Caco-2 (cell line): Measurements from ENCODE around the gene CXCR5. TPM values are rescaled to one million over a fixed set of nuclear protein-coding genes. Genes with fewer than 3 reads are reported as not detected.
"Not testable (repeated sequence)": the region's sequence is repeated elsewhere in the genome, so short reads cannot be mapped to it uniquely, and the experiment has no call there.

Experiments used
- BruUV-seq: library from RNA; stranded (reverse); fragments of 400-500 nt; replicated peaks from 2 replicates; lab custom pipeline; 2021; lab: Mats Ljungman, UMichigan
- CTCF ChIA-PET: fragments of 300-600 bp; sonication (Branson Sonifier 250); formaldehyde crosslinking; loops from one replicate; lab custom pipeline; 2022; ENCODE audit warnings: antibody characterized with exemption; lab: Charles Lee
- POLR2A ChIA-PET: fragments of 300-600 bp; sonication (Branson Sonifier 250); formaldehyde crosslinking; loops from one replicate; lab custom pipeline; 2022; ENCODE audit warnings: antibody characterized with exemption; lab: Charles Lee
- DNase-seq, 2 experiments: peaks; one replicate each; pipeline versions ENCODE4 v3.0.0 to v3.0.0-alpha.2; 2020 to 2022
- H3K27me3 ChIP-seq: replicated peaks from 2 replicates; pipeline ENCODE4 v1.6.0; 2011; ENCODE audit warnings: low read length; ENCODE audit not compliant: control insufficient read depth, insufficient read depth
- H3K36me3 ChIP-seq: 2 replicates; pipeline ENCODE4 v1.5.1; 2011; ENCODE audit warnings: low read length; ENCODE audit not compliant: control insufficient read depth, insufficient read depth
- H3K4me1 ChIP-seq: fragments of 250-450 bp; sonication (Bioruptor Pico); 2 replicates; pipeline ENCODE4 v1.5.1; 2020; ENCODE audit warnings: mild to moderate bottlenecking
- H3K4me3 ChIP-seq: 2 replicates; pipeline ENCODE4 v1.5.1; 2011; ENCODE audit warnings: low read depth, mild to moderate bottlenecking, control low read depth, low read length
- H3K9me3 ChIP-seq: fragments of 250-450 bp; sonication (Bioruptor Pico); 2 replicates; pipeline ENCODE4 v1.5.1; 2020; ENCODE audit warnings: mild to moderate bottlenecking, moderate library complexity
- H3K27ac Mint-ChIP-seq: one replicate; pipeline ENCODE4 v1.8.0; 2022; ENCODE audit warnings: mixed read lengths; ENCODE audit not compliant: unreplicated experiment
- H3K27me3 Mint-ChIP-seq: one replicate; pipeline ENCODE4 v1.8.0; 2022; ENCODE audit warnings: mixed read lengths; ENCODE audit not compliant: insufficient read depth, unreplicated experiment
- H3K36me3 Mint-ChIP-seq: one replicate; pipeline ENCODE4 v1.8.0; 2022; ENCODE audit warnings: mild to moderate bottlenecking, mixed read lengths; ENCODE audit not compliant: insufficient read depth, unreplicated experiment
- H3K4me1 Mint-ChIP-seq: one replicate; pipeline ENCODE4 v1.8.0; 2022; ENCODE audit warnings: low read depth, mixed read lengths; ENCODE audit not compliant: unreplicated experiment
- H3K4me3 Mint-ChIP-seq: one replicate; pipeline ENCODE4 v1.8.0; 2022; ENCODE audit warnings: mild to moderate bottlenecking, moderate library complexity, mixed read lengths; ENCODE audit not compliant: unreplicated experiment
- H3K9me3 Mint-ChIP-seq: one replicate; pipeline ENCODE4 v1.8.0; 2022; ENCODE audit warnings: mixed read lengths; ENCODE audit not compliant: unreplicated experiment
- intact Hi-C: fragments of 100-400 bp; cut with micrococcal nuclease; formaldehyde crosslinking; loops from one replicate; pipeline ENCODE4 v1.10.0; 2022; ENCODE audit not compliant: unreplicated experiment
- total RNA-seq: library from RNA; stranded (reverse); gene quantifications from 2 replicates; pipeline ENCODE4 v1.2.3, GENCODE V29; 2022
- TF ChIP-seq, protein P1 (sequence below), 2 experiments: fragments of 200-600 bp in 1 of 2; IDR thresholded peaks; 1 replicate in 1 of 2; 2 replicates in 1 of 2; pipeline versions ENCODE4 v1.5.1 to v1.8.0; 2011 to 2022; ENCODE audit warnings: antibody characterized with exemption in 1 of 2, control low read depth in 1 of 2, inconsistent platforms in 1 of 2, low read depth in 1 of 2, low read length in 1 of 2, mild to moderate bottlenecking in 1 of 2, moderate library complexity in 1 of 2; ENCODE audit not compliant: insufficient read depth in 1 of 2, severe bottlenecking in 1 of 2, unreplicated experiment in 1 of 2

CXCR5 gene
- total RNA-seq, 1 experiment from 2014 or later: not detected

- Histone ChIP-seq H3K9me3 (no peaks in the 10 kb centered on the region), H3K27me3 (no peaks in the 10 kb centered on the region), H3K36me3 (no peaks in the 10 kb centered on the region; the same call in 1 of the 2 replicates), H3K4me1 (no peaks in the 10 kb centered on the region), H3K4me3 (no peak overlapping the region)
- intact Hi-C loops: no loop called here
- BruUV-seq: no TSS peak
- Mint-ChIP-seq H3K4me1 (peaks cover 12% of the 10 kb centered on the region), H3K27me3 (no peaks in the 10 kb centered on the region), H3K27ac (no peak overlapping the region), H3K4me3 (no peak overlapping the region), H3K36me3 (no peaks in the 10 kb centered on the region), H3K9me3 (no peaks in the 10 kb centered on the region)
- ChIA-PET POLR2A (no interaction called here), CTCF (interaction anchor here (0.6 kb wide), 1 partner anchor 10 kb away, joined by 4 read pairs; no protein-coding TSS in a partner anchor)
- no peak for DNase-seq
- TF ChIP-seq, protein P1, sequence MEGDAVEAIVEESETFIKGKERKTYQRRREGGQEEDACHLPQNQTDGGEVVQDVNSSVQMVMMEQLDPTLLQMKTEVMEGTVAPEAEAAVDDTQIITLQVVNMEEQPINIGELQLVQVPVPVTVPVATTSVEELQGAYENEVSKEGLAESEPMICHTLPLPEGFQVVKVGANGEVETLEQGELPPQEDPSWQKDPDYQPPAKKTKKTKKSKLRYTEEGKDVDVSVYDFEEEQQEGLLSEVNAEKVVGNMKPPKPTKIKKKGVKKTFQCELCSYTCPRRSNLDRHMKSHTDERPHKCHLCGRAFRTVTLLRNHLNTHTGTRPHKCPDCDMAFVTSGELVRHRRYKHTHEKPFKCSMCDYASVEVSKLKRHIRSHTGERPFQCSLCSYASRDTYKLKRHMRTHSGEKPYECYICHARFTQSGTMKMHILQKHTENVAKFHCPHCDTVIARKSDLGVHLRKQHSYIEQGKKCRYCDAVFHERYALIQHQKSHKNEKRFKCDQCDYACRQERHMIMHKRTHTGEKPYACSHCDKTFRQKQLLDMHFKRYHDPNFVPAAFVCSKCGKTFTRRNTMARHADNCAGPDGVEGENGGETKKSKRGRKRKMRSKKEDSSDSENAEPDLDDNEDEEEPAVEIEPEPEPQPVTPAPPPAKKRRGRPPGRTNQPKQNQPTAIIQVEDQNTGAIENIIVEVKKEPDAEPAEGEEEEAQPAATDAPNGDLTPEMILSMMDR (IDR thresholded peaks at IDR 0.05; ENCODE audit: insufficient read depth in 1 of 2, low read depth in 1 of 2, low read length in 1 of 2, severe bottlenecking in 1 of 2, unreplicated experiment in 1 of 2): no peak
Observed at GRCh38 chr11:118838905-118839553, 44.7 kb upstream of the CXCR5 start.

GRCh38 chr11:118841469-118842242 is 42.0 kb upstream of the CXCR5 start:
- H3K9me3 ChIP-seq: no peaks in the 10 kb centered on the region
- H3K36me3 ChIP-seq: no peaks in the 10 kb centered on the region; the same call in 1 of the 2 replicates
- TF ChIP-seq, protein P1 (IDR thresholded peaks at IDR 0.05; ENCODE audit: insufficient read depth in 1 of 2, low read depth in 1 of 2, low read length in 1 of 2, severe bottlenecking in 1 of 2, unreplicated experiment in 1 of 2): no peak
- ChIA-PET CTCF (no interaction called here), POLR2A (no interaction called here)
- H3K27me3 ChIP-seq: no peaks in the 10 kb centered on the region
- H3K27me3 Mint-ChIP-seq: no peaks in the 10 kb centered on the region
- peaks cover 21% of the 10 kb centered on the region for H3K4me1 Mint-ChIP-seq
- peak in 1 of 2 experiments; percentile 14 for DNase-seq
- intact Hi-C loops: no loop called here
- peaks cover 14% of the 10 kb centered on the region for H3K4me1 ChIP-seq
- H3K9me3 Mint-ChIP-seq: no peaks in the 10 kb centered on the region
- H3K27ac Mint-ChIP-seq: no peak overlapping the region
- H3K4me3 ChIP-seq: no peak overlapping the region
- no TSS peak for BruUV-seq
- H3K36me3 Mint-ChIP-seq: no peaks in the 10 kb centered on the region
- H3K4me3 Mint-ChIP-seq: no peak overlapping the region

GRCh38 chr11:118842369-118842768 is 41.3 kb upstream of the CXCR5 start:
- Mint-ChIP-seq H3K4me1 (peaks cover 23% of the 10 kb centered on the region), H3K27ac (no peak overlapping the region), H3K4me3 (no peak overlapping the region), H3K36me3 (peaks cover 2% of the 10 kb centered on the region), H3K9me3 (no peaks in the 10 kb centered on the region), H3K27me3 (no peaks in the 10 kb centered on the region)
- intact Hi-C loops: no loop called here
- Histone ChIP-seq H3K4me3 (no peak overlapping the region), H3K4me1 (peaks cover 16% of the 10 kb centered on the region), H3K9me3 (no peaks in the 10 kb centered on the region), H3K36me3 (no peaks in the 10 kb centered on the region; the same call in 1 of the 2 replicates), H3K27me3 (no peaks in the 10 kb centered on the region)
- no TSS peak for BruUV-seq
- TF ChIP-seq, protein P1 (IDR thresholded peaks at IDR 0.05; ENCODE audit: insufficient read depth in 1 of 2, low read depth in 1 of 2, low read length in 1 of 2, severe bottlenecking in 1 of 2, unreplicated experiment in 1 of 2): no peak
- DNase-seq: no peak
- ChIA-PET POLR2A (no interaction called here), CTCF (no interaction called here)

- H3K36me3 Mint-ChIP-seq, H3K27ac Mint-ChIP-seq, H3K27me3 ChIP-seq, intact Hi-C loops, CTCF ChIA-PET, BruUV-seq, DNase-seq, POLR2A ChIA-PET, H3K9me3 Mint-ChIP-seq, H3K36me3 ChIP-seq, H3K4me3 ChIP-seq, H3K9me3 ChIP-seq, H3K27me3 Mint-ChIP-seq, H3K4me3 Mint-ChIP-seq: not testable (repeated sequence)
- H3K4me1 Mint-ChIP-seq: peaks cover 23% of the 10 kb centered on the region
- H3K4me1 ChIP-seq: peaks cover 16% of the 10 kb centered on the region
Observed at GRCh38 chr11:118842843-118843242, 40.8 kb upstream of the CXCR5 start.
